Heart right ventricle (tissue), 16 donors: Measurements from ENCODE around the gene SH2D3C. TPM values are rescaled to one million over a fixed set of nuclear protein-coding genes. Genes with fewer than 3 reads are reported as not detected.
A peak's percentile ranks its signal among the peaks of the same experiment; 100 is the strongest.

ENCODE experiments used
- ATAC-seq, 8 donors: fragments of 200-7000 bp; cut with Tn5 transposase; one replicate each; pipeline ENCODE4 v1.9.1; 2020; ENCODE audit warnings: mild to moderate bottlenecking in 8 of 8, moderate library complexity in 8 of 8, moderate number of reproducible peaks in 1 of 8
- DNase-seq, 2 donors: peaks; one replicate each; pipeline ENCODE4 v3.0.0-alpha.2; 2020
- H3K27ac ChIP-seq, 10 donors: fragments of 200-600 bp; sonication (generic) in 2 of 10; one replicate each; pipeline versions ENCODE4 v1.5.0 to v1.8.0; 2020 to 2022; ENCODE audit warnings: mild to moderate bottlenecking in 3 of 10
- H3K27me3 ChIP-seq, 7 donors: fragments of 200-600 bp; one replicate each; pipeline ENCODE4 v1.8.0; 2021 to 2022; ENCODE audit warnings: mild to moderate bottlenecking in 2 of 7
- H3K36me3 ChIP-seq, 9 donors: fragments of 200-600 bp; sonication (generic) in 1 of 9; one replicate each; pipeline versions ENCODE4 v1.5.0 to v1.8.0; 2020 to 2022; ENCODE audit warnings: mild to moderate bottlenecking in 2 of 9
- H3K4me1 ChIP-seq, 9 donors: fragments of 200-600 bp; sonication (generic) in 1 of 9; one replicate each; pipeline versions ENCODE4 v1.5.0 to v1.8.0; 2020 to 2022; ENCODE audit warnings: mild to moderate bottlenecking in 4 of 9
- H3K4me3 ChIP-seq, 10 donors: fragments of 200-600 bp; sonication (generic) in 2 of 10; one replicate each; pipeline versions ENCODE4 v1.5.0 to v1.8.0; 2020 to 2022; ENCODE audit warnings: mild to moderate bottlenecking in 7 of 10, moderate library complexity in 2 of 10
- H3K9me3 ChIP-seq, 11 donors: fragments of 200-600 bp in 10 of 11; sonication (generic) in 2 of 11; one replicate each; pipeline versions ENCODE4 v1.5.0 to v1.8.0; 2013 to 2022; ENCODE audit warnings: mild to moderate bottlenecking in 2 of 11, control low read depth in 1 of 11, moderate library complexity in 1 of 11
- CTCF ChIP-seq, 9 donors: fragments of 200-600 bp; sonication (generic) in 2 of 9; IDR thresholded peaks; one replicate each; pipeline versions ENCODE4 v1.5.0 to v1.8.0; 2021 to 2022; ENCODE audit warnings: antibody characterized with exemption in 9 of 9, mild to moderate bottlenecking in 5 of 9, moderate library complexity in 1 of 9
- WGBS, 2 donors: extraction: QIAGEN DNeasy Blood & Tissue Kit; methylation state at CpG; one replicate each; pipeline ENCODE4 v1.1.7; 2013; ENCODE audit warnings: inconsistent platforms in 1 of 2; 5-methylcytosine and 5-hydroxymethylcytosine counted together
- intact Hi-C, 10 donors: fragments of 100-400 bp; cut with DNase I; formaldehyde crosslinking; loops; one replicate each; pipeline versions ENCODE4 v1.11.1 to v1.14.2; 2022
- polyA plus RNA-seq, 2 donors: library from polyadenylated mRNA; stranded (reverse); fragments of 200-250 nt; gene quantifications; one replicate each; pipeline ENCODE4 v1.2.3, GENCODE V29; 2013
- total RNA-seq, 10 donors: library from RNA; stranded (reverse); fragmentation: NEBNext Ultra II Directional in 3 of 10; extraction: Animal tissue kit (Norgen Biotek cat#: 25700) in 3 of 10; gene quantifications; one replicate each; pipeline versions ENCODE4 v1.2.1 to v1.2.4, GENCODE V29; 2021 to 2023
- donor health status: Arrhythmogenic right ventricular cardiomyopathy.
- donor health status: ischemic (EF 13 %, LVEDD 7.1; RV severe dilation, severe dysfunction).
- donor health status: healthy with polysubstance abuse.
- donor health status: DM: no; HTN: yes; CAD: no.
- donor health status: DM: no; HTN: no; CAD: no.
- donor health status: ischemic (EF 25% LVEDD 6.9; RV normal size, moderate dysfunction).
- donor health status: ischemic (EF 25% LVEDD 5.7; RV mildly dilated, moderate dysfunction).
- donor health status: healthy.
- donor health status: DM: yes; HTN: yes; CAD: no.
- donor health status: Ischemic cardiomyopathy.
- donor health status: ischemic (EF 35%, LVEDD 5.7; RV mildly dilated, moderate dysfunction).
- donor health status: nonischemic (EF 11% LVEDD 7.7; RV severe dilation, severe dysfunction).
- donor health status: DM: yes; HTN: yes; CAD: no.
- donor health status: PGD.
- donor health status: ischemic (EF 29% LVEDD 5.4; RV normal size, mild dysfunction).
- donor health status: nonischemic (EF 23%, LVEDD 6.1; RV moderate dilation, normal function).

SH2D3C gene
- total and polyA plus RNA-seq, 12 donors, result 10.9 to 36.7 (median 18.8) TPM

GRCh38 chr9:127780126-127780885 lies 1.8 kb upstream of the SH2D3C start:
- no peaks in the 10 kb centered on the region for H3K36me3 ChIP-seq
- no peaks in the 10 kb centered on the region for H3K9me3 ChIP-seq
- no peak for TF ChIP-seq CTCF (IDR thresholded peaks at IDR 0.05)
- intact Hi-C loops, result loop anchor here in 4 of 10 donors (5.0 to 10.0 kb wide), 5 partner anchors 33 to 188 kb away; partner anchors contain the start of genes TOR2A (in 2 of the 4) and ST6GALNAC4 (in 1 of the 4)
- 75 to 76% methylated on average over 19 to 20 of the region's 20 CpGs for WGBS, 2 donors
- ATAC-seq (no peak), DNase-seq (no peak)
- peak overlapping the region in 3 of 10 donors; percentile 57 to 98 (median 82) for H3K27ac ChIP-seq
- H3K4me3 ChIP-seq, result no peak overlapping the region
- H3K27me3 ChIP-seq, result no peaks in the 10 kb centered on the region
- peaks cover 3 to 82% (median 43%) of the 10 kb centered on the region in 9 donors for H3K4me1 ChIP-seq

DNA sequence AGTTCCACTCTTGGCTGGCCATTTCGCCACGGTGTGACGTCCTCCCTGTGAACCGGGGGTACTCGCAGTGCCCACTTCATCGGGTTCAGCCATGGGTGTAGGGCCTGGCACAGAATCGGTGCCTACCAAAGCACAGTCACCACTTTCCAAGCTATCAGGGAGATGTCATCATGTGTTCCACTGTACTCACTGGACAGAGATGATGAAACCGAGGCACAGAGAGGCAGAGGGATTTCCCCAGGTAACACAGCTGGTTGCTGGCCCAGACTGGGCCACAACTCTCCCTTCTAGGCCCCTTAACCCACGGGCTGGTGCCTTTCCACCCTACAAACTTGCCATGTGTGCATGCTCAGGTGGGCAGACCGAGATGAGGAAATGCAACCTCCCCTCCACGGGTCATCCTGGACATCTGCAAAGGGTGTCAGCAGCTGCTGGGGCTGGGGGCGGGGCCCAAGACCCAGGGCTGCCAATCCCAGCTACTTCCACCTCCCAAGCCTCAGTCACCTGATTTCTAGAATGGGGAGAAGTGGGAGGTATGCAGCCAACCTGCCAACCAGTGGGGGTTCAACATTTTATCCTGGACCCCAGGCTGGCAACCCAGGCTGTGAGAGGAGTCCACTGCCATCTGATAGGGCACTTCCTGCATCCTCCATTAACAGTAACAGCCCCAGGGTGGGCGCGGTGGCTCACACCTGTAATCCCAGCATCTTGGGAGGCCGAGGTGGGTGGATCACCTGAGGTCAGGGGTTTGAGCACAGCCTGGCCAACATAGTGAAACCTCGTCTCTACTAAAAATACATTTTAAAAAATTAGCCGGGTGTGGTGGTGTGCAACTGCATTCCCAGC lies 893 bp upstream of the SH2D3C start:
- peak overlapping the region in 5 of 10 donors; percentile 28 to 57 (median 48) for H3K4me3 ChIP-seq
- peaks cover 3 to 76% (median 38%) of the 10 kb centered on the region in 9 donors for H3K4me1 ChIP-seq
- peak overlapping the region; percentile 50 to 98 (median 78) for H3K27ac ChIP-seq
- no peak for TF ChIP-seq CTCF (IDR thresholded peaks at IDR 0.05)
- peaks cover 0 to 3% (median 0%) of the 10 kb centered on the region in 9 donors for H3K36me3 ChIP-seq
- no peaks in the 10 kb centered on the region for H3K27me3 ChIP-seq
- WGBS, 2 donors, result 65 to 68% methylated on average over 17 of the region's 17 CpGs
- DNase-seq (no peak), ATAC-seq (peak in 6 of 8 donors; percentile 10 to 34 (median 20))
- H3K9me3 ChIP-seq, result no peaks in the 10 kb centered on the region
- intact Hi-C loops, result no loop called here

DNA sequence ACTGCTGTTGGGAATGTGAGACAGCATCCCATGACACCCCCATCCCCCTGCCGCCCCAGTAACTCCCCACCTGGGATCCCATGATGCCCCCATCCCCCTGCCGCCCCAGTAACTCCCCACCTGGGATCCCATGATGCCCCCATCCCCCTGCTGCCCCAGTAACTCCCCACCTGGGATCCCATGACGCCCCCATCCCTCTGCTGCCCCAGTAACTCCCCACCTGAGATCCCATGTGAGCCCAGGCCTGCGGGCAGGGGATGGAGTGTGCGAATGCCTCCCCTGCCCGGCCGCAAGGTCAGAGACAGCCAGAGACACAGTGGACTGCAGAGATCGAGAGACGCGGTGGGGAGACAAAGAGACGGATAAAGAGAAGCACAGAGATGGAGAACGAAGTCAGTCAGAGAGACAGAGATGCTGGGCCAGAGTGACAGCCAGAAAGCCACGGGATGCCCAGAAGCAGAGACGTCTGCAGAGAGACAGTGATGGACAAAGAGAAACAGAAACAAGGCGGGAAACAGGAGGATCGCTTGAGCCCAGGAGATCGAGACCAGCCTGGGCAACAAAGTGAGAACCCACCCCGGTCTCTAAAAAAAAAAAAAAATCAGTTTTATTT lies 992 bp downstream of the SH2D3C start:
- peak overlapping the region; percentile 3 to 57 (median 40) for H3K4me3 ChIP-seq
- peaks cover 0 to 18% (median 0%) of the 10 kb centered on the region in 9 donors for H3K36me3 ChIP-seq
- peaks cover 3 to 68% (median 22%) of the 10 kb centered on the region in 9 donors for H3K4me1 ChIP-seq
- no peaks in the 10 kb centered on the region for H3K9me3 ChIP-seq
- 71 to 75% methylated on average over 18 of the region's 18 CpGs for WGBS, 2 donors
- H3K27ac ChIP-seq, result peak overlapping the region in 7 of 10 donors; percentile 74 to 98 (median 82)
- DNase-seq (no peak), ATAC-seq (no peak)
- no peak for TF ChIP-seq CTCF (IDR thresholded peaks at IDR 0.05)
- intact Hi-C loops, result no loop called here
- no peaks in the 10 kb centered on the region for H3K27me3 ChIP-seq

DNA sequence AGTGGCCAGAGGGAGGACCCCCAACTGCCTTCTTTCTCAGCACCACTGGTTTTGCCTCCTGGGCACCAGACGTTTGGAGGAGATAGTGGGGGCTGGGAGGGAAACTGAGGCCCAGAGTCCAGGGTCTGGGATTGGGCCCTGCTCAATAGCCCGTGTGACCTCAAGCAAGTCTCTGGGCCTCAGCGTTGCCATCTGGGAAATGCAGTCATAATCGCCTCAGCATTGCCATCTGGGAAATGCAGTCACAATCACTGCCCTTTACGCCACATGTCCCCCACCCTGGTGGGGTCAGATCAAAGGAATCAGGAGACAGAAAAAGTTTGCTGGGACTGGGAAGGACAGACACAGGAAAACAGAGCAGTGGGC lies 1.6 kb downstream of the SH2D3C start:
- Histone ChIP-seq H3K36me3 (peaks cover 0 to 18% (median 0%) of the 10 kb centered on the region in 9 donors), H3K27me3 (no peaks in the 10 kb centered on the region), H3K4me1 (peaks cover 3 to 63% (median 22%) of the 10 kb centered on the region in 9 donors), H3K27ac (peak overlapping the region in 6 of 10 donors; percentile 16 to 98 (median 78)), H3K4me3 (peak overlapping the region in 9 of 10 donors; percentile 16 to 57 (median 43)), H3K9me3 (no peaks in the 10 kb centered on the region)
- DNase-seq (no peak), ATAC-seq (no peak)
- TF ChIP-seq CTCF (IDR thresholded peaks at IDR 0.05), result no peak
- intact Hi-C loops, result no loop called here
- WGBS, 2 donors, result 66 to 69% methylated on average over 5 of the region's 5 CpGs
